ENCODE data around the gene OTX2. TPM values are rescaled to one million over a fixed set of nuclear protein-coding genes. Genes with fewer than 3 reads are reported as not detected.

Gene OTX2
- total RNA-seq, 2 donors from 2014 or later = not detected

DNA sequence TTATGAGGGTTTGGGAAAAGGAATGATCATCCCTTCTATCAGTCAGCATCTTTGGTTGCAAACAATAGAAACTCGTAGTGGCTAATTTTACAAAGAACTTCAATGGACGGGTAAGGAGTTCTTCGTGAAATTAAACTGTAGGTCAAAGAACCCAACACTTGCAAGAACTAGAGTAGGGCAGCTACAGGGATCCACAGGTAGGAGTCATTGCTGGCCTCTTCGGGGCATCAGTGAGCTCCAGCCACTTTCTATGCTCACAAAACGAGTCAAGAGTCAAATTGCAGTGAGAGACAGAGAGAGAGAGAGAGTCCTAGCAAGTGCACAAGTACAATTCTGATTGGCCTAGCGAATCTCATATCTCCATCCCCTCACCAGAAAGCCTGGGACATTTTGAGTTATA is 29.9 kb upstream of the OTX2 start:
- ATAC-seq = no peak
- intact Hi-C loops (cut with DNase I) = no loop called here
- TF ChIP-seq POLR2A (IDR thresholded peaks at IDR 0.05) (no peak), CTCF (IDR thresholded peaks at IDR 0.05) (no peak)

GRCh38 chr14:56829151-56829550 is 18.9 kb upstream of the OTX2 start:
- Histone ChIP-seq H3K4me3 (no peak overlapping the region), H3K4me1 (no peaks in the 10 kb centered on the region), H3K36me3 (replicated peaks in 1 of 2; ENCODE audit: insufficient read depth in 1 of 2, low read depth in 2 of 2) (no peaks in the 10 kb centered on the region), H3K27me3 (no peaks in the 10 kb centered on the region), H3K27ac (no peak overlapping the region), H3K9me3 (no peaks in the 10 kb centered on the region)
- no peak for TF ChIP-seq CTCF (IDR thresholded peaks at IDR 0.05)
- TF ChIP-seq POLR2A (IDR thresholded peaks at IDR 0.05) = no peak
- 67 to 75% methylated on average over 4 of the region's 4 CpGs for WGBS, 2 donors
- ATAC-seq (no peak), DNase-seq (no peak)
- intact Hi-C loops (cut with DNase I) = no loop called here

More for the DNA sequence above, 29.9 kb upstream of the OTX2 start:
- DNase-seq = no peak
- Histone ChIP-seq H3K4me1 (no peaks in the 10 kb centered on the region), H3K36me3 (replicated peaks in 1 of 2; ENCODE audit: insufficient read depth in 1 of 2, low read depth in 2 of 2) (no peaks in the 10 kb centered on the region), H3K27ac (no peak overlapping the region), H3K27me3 (peaks cover 0 to 5% of the 10 kb centered on the region in 2 donors), H3K9me3 (no peaks in the 10 kb centered on the region), H3K4me3 (no peak overlapping the region)
- 50 to 64% methylated on average over 6 of the region's 6 CpGs for WGBS, 2 donors

DNA sequence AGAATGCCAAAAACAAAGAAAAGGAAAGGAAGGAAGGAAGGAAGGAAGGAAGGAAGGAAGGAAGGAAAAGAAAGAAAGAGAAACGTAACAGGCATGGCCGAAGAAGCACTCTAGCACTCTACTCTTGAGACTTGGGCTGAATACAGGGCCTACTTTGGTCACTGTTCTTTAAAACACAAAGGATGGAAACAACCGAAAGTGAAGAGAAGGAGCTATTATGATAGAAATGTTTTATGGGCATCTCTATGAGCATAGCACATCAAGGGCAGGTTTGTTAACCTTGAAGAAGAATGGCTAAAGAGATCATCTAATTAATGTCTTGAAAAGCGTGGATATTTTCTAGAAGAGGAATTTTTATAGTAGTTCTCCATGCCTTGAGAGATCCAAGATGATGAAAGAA is 15.9 kb upstream of the OTX2 start:
- intact Hi-C loops (cut with DNase I) = no loop called here
- 73 to 84% methylated on average over 4 of the region's 4 CpGs for WGBS, 2 donors
- no peak overlapping the region for H3K4me3 ChIP-seq

GRCh38 chr14:56821805-56822610 is 11.7 kb upstream of the OTX2 start:
- Histone ChIP-seq H3K4me1 (no peaks in the 10 kb centered on the region), H3K4me3 (no peak overlapping the region), H3K9me3 (no peaks in the 10 kb centered on the region), H3K27ac (no peak overlapping the region), H3K36me3 (replicated peaks in 1 of 2; ENCODE audit: insufficient read depth in 1 of 2, low read depth in 2 of 2) (no peaks in the 10 kb centered on the region), H3K27me3 (peaks cover 0 to 15% of the 10 kb centered on the region in 2 donors)
- intact Hi-C loops (cut with DNase I) = no loop called here
- DNase-seq (no peak), ATAC-seq (no peak)
- 17 to 20% methylated on average over 6 of the region's 6 CpGs for WGBS, 2 donors
- TF ChIP-seq POLR2A (IDR thresholded peaks at IDR 0.05) (no peak), CTCF (IDR thresholded peaks at IDR 0.05) (no peak)

More for the DNA sequence above, 15.9 kb upstream of the OTX2 start:
- ATAC-seq (no peak), DNase-seq (no peak)
- no peaks in the 10 kb centered on the region for H3K36me3 ChIP-seq (replicated peaks in 1 of 2; ENCODE audit: insufficient read depth in 1 of 2, low read depth in 2 of 2)
- no peak overlapping the region for H3K27ac ChIP-seq
- TF ChIP-seq POLR2A (IDR thresholded peaks at IDR 0.05) (no peak), CTCF (IDR thresholded peaks at IDR 0.05) (no peak)
- H3K9me3 ChIP-seq = no peaks in the 10 kb centered on the region
- peaks cover 0 to 9% of the 10 kb centered on the region in 2 donors for H3K27me3 ChIP-seq
- no peaks in the 10 kb centered on the region for H3K4me1 ChIP-seq

- TF ChIP-seq POLR2A (IDR thresholded peaks at IDR 0.05) (no peak), CTCF (IDR thresholded peaks at IDR 0.05) (no peak)
- peaks cover 0 to 18% of the 10 kb centered on the region in 2 donors for H3K27me3 ChIP-seq
- DNase-seq (no peak), ATAC-seq (no peak)
- no peak overlapping the region for H3K27ac ChIP-seq
- H3K4me1 ChIP-seq = no peaks in the 10 kb centered on the region
- intact Hi-C loops (cut with DNase I) = no loop called here
- H3K4me3 ChIP-seq = no peak overlapping the region
- WGBS, 2 donors = 39 to 41% methylated on average over 4 of the region's 4 CpGs
- no peaks in the 10 kb centered on the region for H3K36me3 ChIP-seq (replicated peaks in 1 of 2; ENCODE audit: insufficient read depth in 1 of 2, low read depth in 2 of 2)
- no peaks in the 10 kb centered on the region for H3K9me3 ChIP-seq
Measured at GRCh38 chr14:56821177-56821576, 10.9 kb upstream of the OTX2 start.

Measured in body of pancreas (tissue), 4 donors.